Caco-2 (cell line): ENCODE data around the gene NFATC2. TPM values are rescaled to one million over a fixed set of nuclear protein-coding genes. Genes with fewer than 3 reads are reported as not detected.
A peak's percentile ranks its signal among the peaks of the same experiment; 100 is the strongest.

Source experiments
- BruUV-seq: library from RNA; stranded (reverse); fragments of 400-500 nt; replicated peaks from 2 replicates; lab custom pipeline; 2021; lab: Mats Ljungman, UMichigan
- CTCF ChIA-PET: fragments of 300-600 bp; sonication (Branson Sonifier 250); formaldehyde crosslinking; loops from one replicate; lab custom pipeline; 2022; ENCODE audit warnings: antibody characterized with exemption; lab: Charles Lee
- POLR2A ChIA-PET: fragments of 300-600 bp; sonication (Branson Sonifier 250); formaldehyde crosslinking; loops from one replicate; lab custom pipeline; 2022; ENCODE audit warnings: antibody characterized with exemption; lab: Charles Lee
- DNase-seq, 2 experiments: peaks; one replicate each; pipeline versions ENCODE4 v3.0.0 to v3.0.0-alpha.2; 2020 to 2022
- H3K27me3 ChIP-seq: replicated peaks from 2 replicates; pipeline ENCODE4 v1.6.0; 2011; ENCODE audit warnings: low read length; ENCODE audit not compliant: control insufficient read depth, insufficient read depth
- H3K36me3 ChIP-seq: 2 replicates; pipeline ENCODE4 v1.5.1; 2011; ENCODE audit warnings: low read length; ENCODE audit not compliant: control insufficient read depth, insufficient read depth
- H3K4me1 ChIP-seq: fragments of 250-450 bp; sonication (Bioruptor Pico); 2 replicates; pipeline ENCODE4 v1.5.1; 2020; ENCODE audit warnings: mild to moderate bottlenecking
- H3K4me3 ChIP-seq: 2 replicates; pipeline ENCODE4 v1.5.1; 2011; ENCODE audit warnings: low read depth, mild to moderate bottlenecking, control low read depth, low read length
- H3K9me3 ChIP-seq: fragments of 250-450 bp; sonication (Bioruptor Pico); 2 replicates; pipeline ENCODE4 v1.5.1; 2020; ENCODE audit warnings: mild to moderate bottlenecking, moderate library complexity
- H3K27ac Mint-ChIP-seq: one replicate; pipeline ENCODE4 v1.8.0; 2022; ENCODE audit warnings: mixed read lengths; ENCODE audit not compliant: unreplicated experiment
- H3K27me3 Mint-ChIP-seq: one replicate; pipeline ENCODE4 v1.8.0; 2022; ENCODE audit warnings: mixed read lengths; ENCODE audit not compliant: insufficient read depth, unreplicated experiment
- H3K36me3 Mint-ChIP-seq: one replicate; pipeline ENCODE4 v1.8.0; 2022; ENCODE audit warnings: mild to moderate bottlenecking, mixed read lengths; ENCODE audit not compliant: insufficient read depth, unreplicated experiment
- H3K4me1 Mint-ChIP-seq: one replicate; pipeline ENCODE4 v1.8.0; 2022; ENCODE audit warnings: low read depth, mixed read lengths; ENCODE audit not compliant: unreplicated experiment
- H3K4me3 Mint-ChIP-seq: one replicate; pipeline ENCODE4 v1.8.0; 2022; ENCODE audit warnings: mild to moderate bottlenecking, moderate library complexity, mixed read lengths; ENCODE audit not compliant: unreplicated experiment
- H3K9me3 Mint-ChIP-seq: one replicate; pipeline ENCODE4 v1.8.0; 2022; ENCODE audit warnings: mixed read lengths; ENCODE audit not compliant: unreplicated experiment
- intact Hi-C: fragments of 100-400 bp; cut with micrococcal nuclease; formaldehyde crosslinking; loops from one replicate; pipeline ENCODE4 v1.10.0; 2022; ENCODE audit not compliant: unreplicated experiment
- total RNA-seq: library from RNA; stranded (reverse); gene quantifications from 2 replicates; pipeline ENCODE4 v1.2.3, GENCODE V29; 2022
- TF ChIP-seq, protein P1 (sequence below), 2 experiments: fragments of 200-600 bp in 1 of 2; IDR thresholded peaks; 1 replicate in 1 of 2; 2 replicates in 1 of 2; pipeline versions ENCODE4 v1.5.1 to v1.8.0; 2011 to 2022; ENCODE audit warnings: antibody characterized with exemption in 1 of 2, control low read depth in 1 of 2, inconsistent platforms in 1 of 2, low read depth in 1 of 2, low read length in 1 of 2, mild to moderate bottlenecking in 1 of 2, moderate library complexity in 1 of 2; ENCODE audit not compliant: insufficient read depth in 1 of 2, severe bottlenecking in 1 of 2, unreplicated experiment in 1 of 2

Gene NFATC2
- total RNA-seq, 1 experiment from 2014 or later = 20.8 TPM

DNA sequence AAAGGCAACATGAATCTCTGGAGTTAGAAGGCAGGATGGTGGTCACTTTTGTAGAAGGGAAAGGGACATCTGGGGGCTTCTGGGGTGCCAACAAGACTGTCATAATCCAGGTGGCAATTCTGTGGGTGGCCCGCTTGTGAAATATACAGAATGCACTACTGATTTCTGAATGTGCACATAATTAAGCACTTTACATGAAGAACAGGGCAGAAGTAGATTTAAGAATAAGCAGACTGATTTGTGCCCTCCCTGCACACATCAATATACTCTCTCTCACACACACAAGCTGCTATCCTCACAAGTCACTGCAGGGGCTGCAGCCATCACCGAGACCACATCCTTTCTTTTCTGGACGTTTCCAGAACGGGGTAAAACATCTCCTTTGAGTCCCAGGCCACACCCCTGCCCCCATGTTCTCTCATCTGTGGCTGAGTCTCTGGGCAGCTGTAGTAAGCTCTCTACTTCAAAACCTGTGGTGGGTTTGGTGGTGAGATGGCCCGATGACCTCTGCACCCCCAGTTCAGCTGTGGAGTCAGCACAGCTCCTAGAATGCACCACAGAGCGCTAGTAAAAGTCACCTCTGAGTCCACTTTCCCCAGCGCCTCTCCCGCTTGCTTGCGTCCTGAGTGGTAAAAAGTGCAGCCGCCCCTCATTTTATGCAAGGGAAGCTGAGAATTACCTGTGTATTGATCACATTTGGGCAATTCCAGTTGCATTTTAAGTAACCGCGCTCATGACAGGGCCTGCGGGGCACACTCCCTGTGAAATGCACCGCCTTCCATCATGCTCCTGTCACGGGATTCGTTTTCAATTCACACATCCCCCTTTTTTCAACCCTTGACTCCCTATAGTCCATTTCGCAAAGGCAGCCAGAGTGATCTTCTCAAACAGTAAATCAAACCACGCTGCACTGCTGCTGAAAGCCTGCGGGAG is 115.5 kb downstream of the NFATC2 start:
- intact Hi-C loops = loop anchor here (5.0 kb wide), 1 partner anchor 115 kb away; the partner anchor contains the start of gene NFATC2

DNA sequence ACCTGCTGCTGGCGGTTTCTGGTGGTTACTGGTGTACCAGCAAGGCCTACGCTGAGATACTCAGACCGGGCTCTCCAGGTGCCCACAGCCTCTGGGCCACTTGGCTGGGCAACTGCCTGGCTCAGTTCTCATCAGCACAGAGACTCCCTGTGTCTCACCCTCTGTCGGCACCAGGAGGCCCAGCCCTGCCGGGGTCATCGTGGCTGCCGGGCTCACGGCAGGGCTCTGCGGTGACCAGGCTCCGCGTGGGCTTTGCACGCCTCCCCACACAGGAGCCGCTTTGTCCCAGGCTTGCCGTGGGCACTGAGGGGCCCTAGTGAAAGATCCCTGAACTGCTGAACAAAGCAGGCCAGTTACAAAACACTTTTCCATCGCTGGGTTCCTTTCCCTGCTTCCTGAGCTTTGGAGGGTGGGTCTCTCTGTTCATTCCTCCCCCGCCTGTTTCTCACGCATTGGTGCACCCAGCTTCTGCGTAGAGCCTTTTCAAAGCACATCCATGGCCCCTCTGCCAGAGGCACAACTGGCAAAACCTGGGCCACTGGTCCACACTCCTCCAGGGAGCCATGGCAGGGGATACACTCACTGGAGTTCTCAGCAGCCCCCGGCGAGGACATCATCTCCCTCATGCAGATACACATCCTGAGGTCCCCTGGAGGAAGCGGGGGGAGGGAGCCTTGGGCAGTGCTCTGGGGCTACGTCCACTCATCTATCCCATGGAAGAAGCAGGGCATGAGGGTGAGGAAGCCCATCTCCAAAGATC is 117.0 kb downstream of the NFATC2 start:
- H3K4me1 ChIP-seq = peaks cover 38% of the 10 kb centered on the region
- ChIA-PET POLR2A (no interaction called here), CTCF (no interaction called here)
- Mint-ChIP-seq H3K36me3 (peaks cover 29% of the 10 kb centered on the region), H3K9me3 (no peaks in the 10 kb centered on the region), H3K4me3 (no peak overlapping the region), H3K27me3 (no peaks in the 10 kb centered on the region), H3K4me1 (peaks cover 22% of the 10 kb centered on the region), H3K27ac (peak overlapping the region; percentile 11)
- intact Hi-C loops = loop anchor here (5.0 kb wide), 1 partner anchor 117 kb away; the partner anchor contains the start of gene NFATC2
- peaks cover 5% of the 10 kb centered on the region for H3K36me3 ChIP-seq
- H3K27me3 ChIP-seq = no peaks in the 10 kb centered on the region
- 0 out of 2 replicates have a peak, but pooled peaks cover 4% of the 10 kb centered on the region for H3K9me3 ChIP-seq
- TF ChIP-seq, protein P1, sequence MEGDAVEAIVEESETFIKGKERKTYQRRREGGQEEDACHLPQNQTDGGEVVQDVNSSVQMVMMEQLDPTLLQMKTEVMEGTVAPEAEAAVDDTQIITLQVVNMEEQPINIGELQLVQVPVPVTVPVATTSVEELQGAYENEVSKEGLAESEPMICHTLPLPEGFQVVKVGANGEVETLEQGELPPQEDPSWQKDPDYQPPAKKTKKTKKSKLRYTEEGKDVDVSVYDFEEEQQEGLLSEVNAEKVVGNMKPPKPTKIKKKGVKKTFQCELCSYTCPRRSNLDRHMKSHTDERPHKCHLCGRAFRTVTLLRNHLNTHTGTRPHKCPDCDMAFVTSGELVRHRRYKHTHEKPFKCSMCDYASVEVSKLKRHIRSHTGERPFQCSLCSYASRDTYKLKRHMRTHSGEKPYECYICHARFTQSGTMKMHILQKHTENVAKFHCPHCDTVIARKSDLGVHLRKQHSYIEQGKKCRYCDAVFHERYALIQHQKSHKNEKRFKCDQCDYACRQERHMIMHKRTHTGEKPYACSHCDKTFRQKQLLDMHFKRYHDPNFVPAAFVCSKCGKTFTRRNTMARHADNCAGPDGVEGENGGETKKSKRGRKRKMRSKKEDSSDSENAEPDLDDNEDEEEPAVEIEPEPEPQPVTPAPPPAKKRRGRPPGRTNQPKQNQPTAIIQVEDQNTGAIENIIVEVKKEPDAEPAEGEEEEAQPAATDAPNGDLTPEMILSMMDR (IDR thresholded peaks at IDR 0.05; ENCODE audit: insufficient read depth in 1 of 2, low read depth in 1 of 2, low read length in 1 of 2, severe bottlenecking in 1 of 2, unreplicated experiment in 1 of 2) = no peak
- no peak for DNase-seq
- no peak overlapping the region for H3K4me3 ChIP-seq
- BruUV-seq = no TSS peak

More for the DNA sequence above, 115.5 kb downstream of the NFATC2 start:
- H3K4me3 ChIP-seq = no peak overlapping the region
- TF ChIP-seq, protein P1 (IDR thresholded peaks at IDR 0.05; ENCODE audit: insufficient read depth in 1 of 2, low read depth in 1 of 2, low read length in 1 of 2, severe bottlenecking in 1 of 2, unreplicated experiment in 1 of 2) = no peak
- ChIA-PET CTCF (interaction anchor here (0.6 kb wide), 1 partner anchor 115 kb away, joined by 5 read pairs; the partner anchor contains the start of gene NFATC2), POLR2A (no interaction called here)
- Mint-ChIP-seq H3K9me3 (no peaks in the 10 kb centered on the region), H3K36me3 (peaks cover 29% of the 10 kb centered on the region), H3K4me1 (peaks cover 27% of the 10 kb centered on the region), H3K4me3 (no peak overlapping the region), H3K27me3 (no peaks in the 10 kb centered on the region), H3K27ac (peak overlapping the region; percentile 40)
- BruUV-seq = no TSS peak
- 0 out of 2 replicates have a peak, but pooled peaks cover 4% of the 10 kb centered on the region for H3K9me3 ChIP-seq
- peaks cover 5% of the 10 kb centered on the region for H3K36me3 ChIP-seq
- H3K4me1 ChIP-seq = peaks cover 46% of the 10 kb centered on the region
- no peak for DNase-seq
- no peaks in the 10 kb centered on the region for H3K27me3 ChIP-seq
